Gastroesophageal sphincter (tissue), 2 donors: ENCODE results near the gene AQP4.

Source experiments
- POLR2A ChIP-seq, 2 donors: fragments of 450-650 bp; IDR thresholded peaks; one replicate each; pipeline ENCODE4 v1.6.1; 2017; ENCODE audit warnings: antibody characterized with exemption in 2 of 2, mild to moderate bottlenecking in 2 of 2, moderate library complexity in 1 of 2
- POLR2AphosphoS5 ChIP-seq: sonication (generic); formaldehyde crosslinking; IDR thresholded peaks from one replicate; pipeline ENCODE4 v1.6.1; 2017; ENCODE audit warnings: antibody characterized with exemption

DNA sequence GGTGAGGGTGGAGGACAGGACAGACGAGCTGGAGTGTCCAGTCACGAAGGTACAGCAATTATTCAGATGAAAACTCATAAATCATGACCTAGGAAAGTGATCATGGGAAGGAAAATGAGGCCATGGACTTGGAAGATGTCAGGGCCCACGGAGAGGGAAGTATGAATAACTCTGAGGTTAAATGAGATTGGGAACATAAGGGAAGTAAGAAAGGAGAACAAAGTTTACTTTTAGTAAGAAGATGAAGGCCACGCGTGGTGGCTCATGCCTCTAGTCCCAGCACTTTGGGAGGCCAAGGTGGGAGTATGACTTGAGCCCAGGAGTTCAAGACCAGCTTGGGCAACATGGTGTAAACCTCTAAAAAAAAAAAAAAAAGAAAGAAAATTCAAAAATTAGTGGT lies 56.2 kb downstream of the AQP4 start:
- TF ChIP-seq POLR2A (IDR thresholded peaks at IDR 0.05) (no peak), POLR2AphosphoS5 (no peak)
